Measurements from ENCODE around the gene PRR15L. TPM values are rescaled to one million over a fixed set of nuclear protein-coding genes. Genes with fewer than 3 reads are reported as not detected.

Gene PRR15L
- polyA plus RNA-seq, 1 donor (not counting 4 experiments of a cell fraction or from before 2014, with no cell fraction given): 0.16 TPM

- peak overlapping the region; percentile 3 for H2AFZ ChIP-seq (ENCODE audit: control insufficient read depth, low read length)
- no peak for DNase-seq (ENCODE audit: low read depth, low spot score)
- no peaks in the 10 kb centered on the region for H3K9me3 ChIP-seq (ENCODE audit: control insufficient read depth, low read depth, low read length)
- no peak for FAIRE-seq
- no peaks in the 10 kb centered on the region for H3K9me1 ChIP-seq (ENCODE audit: control insufficient read depth, extremely low read depth, insufficient read depth, low read length)
- peaks cover 19% of the 10 kb centered on the region for H3K4me1 ChIP-seq (ENCODE audit: control insufficient read depth, extremely low read depth, insufficient read depth, low read length)
- no peaks in the 10 kb centered on the region for H3K27me3 ChIP-seq (ENCODE audit: control insufficient read depth, extremely low read depth, insufficient read depth, low read length)
- H3K4me3 ChIP-seq (ENCODE audit: control insufficient read depth in 2 of 3, extremely low read depth in 1 of 3, insufficient read depth in 2 of 3, low read depth in 1 of 3, low read length in 3 of 3): no peak overlapping the region
- no peak overlapping the region for H3K27ac ChIP-seq (ENCODE audit: control insufficient read depth, insufficient read depth, low read length)
- no peak overlapping the region for H3K9ac ChIP-seq (ENCODE audit: control insufficient read depth, extremely low read depth, insufficient read depth, low read length)
- dilution Hi-C loops (cut with MboI; ENCODE audit: extremely low pct_ligation_motif_present, low sequenced_read_pairs): no loop called here
- no peaks in the 10 kb centered on the region for H4K20me1 ChIP-seq (ENCODE audit: control insufficient read depth, extremely low read depth, insufficient read depth, low read length)
- peak overlapping the region; percentile 10 for H3K4me2 ChIP-seq (ENCODE audit: control insufficient read depth, extremely low read depth, insufficient read depth, low read depth, low read length)
- H3K79me2 ChIP-seq (ENCODE audit: control insufficient read depth, insufficient read depth, low read length): no peaks in the 10 kb centered on the region
- H3K36me3 ChIP-seq (ENCODE audit: control insufficient read depth in 2 of 2, extremely low read depth in 1 of 2, insufficient read depth in 2 of 2, low read length in 2 of 2): no peaks in the 10 kb centered on the region
- TF ChIP-seq EZH2 (IDR thresholded peaks at IDR 0.05; ENCODE audit: low read length) (no peak), CTCF (optimal IDR thresholded peaks at IDR 0.05 in 1 of 3, IDR thresholded peaks at IDR 0.05 in 1 of 3, conservative IDR thresholded peaks at IDR 0.05 in 1 of 3; ENCODE audit: extremely low read depth in 1 of 3, insufficient read depth in 2 of 3, low read length in 3 of 3) (no peak)
Observed at GRCh38 chr17:48004983-48005382, 47.3 kb upstream of the PRR15L start.

- DNase-seq (ENCODE audit: low read depth, low spot score) (no peak), FAIRE-seq (no peak)
- Histone ChIP-seq H3K4me3 (ENCODE audit: control insufficient read depth in 2 of 3, extremely low read depth in 1 of 3, insufficient read depth in 2 of 3, low read depth in 1 of 3, low read length in 3 of 3) (no peak overlapping the region), H3K27me3 (ENCODE audit: control insufficient read depth, extremely low read depth, insufficient read depth, low read length) (no peaks in the 10 kb centered on the region), H3K27ac (ENCODE audit: control insufficient read depth, insufficient read depth, low read length) (no peak overlapping the region), H3K36me3 (ENCODE audit: control insufficient read depth in 2 of 2, extremely low read depth in 1 of 2, insufficient read depth in 2 of 2, low read length in 2 of 2) (no peaks in the 10 kb centered on the region), H3K4me1 (ENCODE audit: control insufficient read depth, extremely low read depth, insufficient read depth, low read length) (peaks cover 19% of the 10 kb centered on the region), H3K4me2 (ENCODE audit: control insufficient read depth, extremely low read depth, insufficient read depth, low read depth, low read length) (no peak overlapping the region), H3K79me2 (ENCODE audit: control insufficient read depth, insufficient read depth, low read length) (no peaks in the 10 kb centered on the region), H3K9me3 (ENCODE audit: control insufficient read depth, low read depth, low read length) (no peaks in the 10 kb centered on the region), H4K20me1 (ENCODE audit: control insufficient read depth, extremely low read depth, insufficient read depth, low read length) (no peaks in the 10 kb centered on the region), H2AFZ (ENCODE audit: control insufficient read depth, low read length) (no peak overlapping the region), H3K9ac (ENCODE audit: control insufficient read depth, extremely low read depth, insufficient read depth, low read length) (no peak overlapping the region), H3K9me1 (ENCODE audit: control insufficient read depth, extremely low read depth, insufficient read depth, low read length) (no peaks in the 10 kb centered on the region)
- dilution Hi-C loops (cut with MboI; ENCODE audit: extremely low pct_ligation_motif_present, low sequenced_read_pairs): no loop called here
- TF ChIP-seq EZH2 (IDR thresholded peaks at IDR 0.05; ENCODE audit: low read length) (no peak), CTCF (optimal IDR thresholded peaks at IDR 0.05 in 1 of 3, IDR thresholded peaks at IDR 0.05 in 1 of 3, conservative IDR thresholded peaks at IDR 0.05 in 1 of 3; ENCODE audit: extremely low read depth in 1 of 3, insufficient read depth in 2 of 3, low read length in 3 of 3) (no peak)
Observed at GRCh38 chr17:48003417-48004151, 45.9 kb upstream of the PRR15L start.
